ENCODE data around the gene SPDYE16.
A peak's percentile ranks its signal among the peaks of the same experiment; 100 is the strongest.
"Not testable (repeated sequence)": the region's sequence is repeated elsewhere in the genome, so short reads cannot be mapped to it uniquely, and the experiment has no call there.

The SPDYE16 gene

GRCh38 chr7:76549855-76550248, 6.8 kb upstream of the SPDYE16 start:
- DNase-seq (ENCODE audit: low read depth, low spot score), result not testable (repeated sequence)

DNA sequence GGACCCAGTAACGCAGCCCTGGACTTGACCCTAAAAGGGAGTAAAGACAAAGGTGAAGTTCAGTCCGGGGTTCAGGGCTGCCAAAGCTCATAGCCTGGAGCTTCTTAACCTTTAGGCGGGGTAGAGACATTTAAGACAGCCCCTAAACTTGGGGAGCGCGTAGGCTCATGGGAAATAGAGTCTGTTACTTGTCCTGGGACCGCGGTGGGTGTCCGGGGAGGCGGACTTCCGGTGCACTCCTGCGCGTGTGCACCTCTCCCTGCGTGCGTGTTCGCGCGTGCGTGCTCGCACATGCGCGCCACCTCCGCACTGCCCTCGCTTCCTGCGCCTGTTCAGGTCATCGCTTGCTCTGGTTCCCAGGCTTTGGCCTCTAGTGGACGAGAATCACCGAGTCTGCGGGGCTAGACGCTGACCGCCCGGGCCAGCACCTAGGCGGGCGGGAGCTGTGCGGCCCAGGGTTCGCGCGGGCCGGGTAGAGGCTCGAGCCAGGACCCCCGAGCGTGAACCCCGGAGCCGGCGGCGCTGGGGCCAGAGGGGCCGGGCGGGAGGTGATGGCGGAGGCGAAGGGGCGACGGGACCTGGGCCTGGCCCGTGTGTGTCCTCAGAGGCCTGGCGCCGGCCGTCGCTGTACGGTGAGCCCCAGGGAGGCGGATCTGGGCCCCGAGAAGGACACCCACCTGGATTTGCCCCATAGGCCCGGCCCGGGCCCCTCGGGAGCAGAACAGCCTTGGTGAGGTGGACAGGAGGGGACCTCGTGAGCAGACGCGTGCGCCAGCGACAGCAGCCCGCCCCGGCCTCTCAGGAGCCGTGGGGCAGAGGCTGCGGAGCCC, 6.1 kb upstream of the SPDYE16 start:
- DNase-seq (ENCODE audit: low read depth, low spot score), result peak; percentile 90

GRCh38 chr7:76531643-76532042, 11.5 kb downstream of the SPDYE16 start:
- DNase-seq (ENCODE audit: low read depth, low spot score), result not testable (repeated sequence)

- not testable (repeated sequence) for DNase-seq (ENCODE audit: low read depth, low spot score)
Observed at GRCh38 chr7:76526183-76526582, 16.9 kb downstream of the SPDYE16 start.

GRCh38 chr7:76516932-76517331, 26.2 kb downstream of the SPDYE16 start:
- not testable (repeated sequence) for DNase-seq (ENCODE audit: low read depth, low spot score)

DNA sequence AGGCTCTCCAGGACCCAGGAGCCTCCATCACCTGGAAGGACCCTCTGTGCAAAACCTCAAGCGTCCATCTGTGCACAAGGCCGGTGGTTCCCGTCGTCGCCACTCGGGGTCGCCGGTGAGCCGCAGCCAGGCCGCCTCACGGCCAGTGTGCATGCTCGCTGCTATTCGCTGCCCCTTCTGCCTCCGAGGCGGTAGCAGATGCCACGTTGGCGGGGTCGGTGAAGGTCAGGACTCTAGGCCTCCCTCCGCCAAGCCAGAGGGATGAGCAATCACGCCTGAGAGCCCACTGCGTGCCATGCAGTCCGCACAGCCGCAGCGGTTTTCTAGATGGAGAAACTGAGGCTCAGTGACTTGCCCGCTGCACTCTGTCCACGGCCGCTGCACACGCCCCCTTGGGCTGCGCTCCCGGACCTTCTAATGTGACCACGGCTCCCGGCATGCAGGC, 27.1 kb downstream of the SPDYE16 start:
- DNase-seq (ENCODE audit: low read depth, low spot score), result no peak

GRCh38 chr7:76514926-76515771, 27.9 kb downstream of the SPDYE16 start:
- DNase-seq (ENCODE audit: low read depth, low spot score), result no peak

DNA sequence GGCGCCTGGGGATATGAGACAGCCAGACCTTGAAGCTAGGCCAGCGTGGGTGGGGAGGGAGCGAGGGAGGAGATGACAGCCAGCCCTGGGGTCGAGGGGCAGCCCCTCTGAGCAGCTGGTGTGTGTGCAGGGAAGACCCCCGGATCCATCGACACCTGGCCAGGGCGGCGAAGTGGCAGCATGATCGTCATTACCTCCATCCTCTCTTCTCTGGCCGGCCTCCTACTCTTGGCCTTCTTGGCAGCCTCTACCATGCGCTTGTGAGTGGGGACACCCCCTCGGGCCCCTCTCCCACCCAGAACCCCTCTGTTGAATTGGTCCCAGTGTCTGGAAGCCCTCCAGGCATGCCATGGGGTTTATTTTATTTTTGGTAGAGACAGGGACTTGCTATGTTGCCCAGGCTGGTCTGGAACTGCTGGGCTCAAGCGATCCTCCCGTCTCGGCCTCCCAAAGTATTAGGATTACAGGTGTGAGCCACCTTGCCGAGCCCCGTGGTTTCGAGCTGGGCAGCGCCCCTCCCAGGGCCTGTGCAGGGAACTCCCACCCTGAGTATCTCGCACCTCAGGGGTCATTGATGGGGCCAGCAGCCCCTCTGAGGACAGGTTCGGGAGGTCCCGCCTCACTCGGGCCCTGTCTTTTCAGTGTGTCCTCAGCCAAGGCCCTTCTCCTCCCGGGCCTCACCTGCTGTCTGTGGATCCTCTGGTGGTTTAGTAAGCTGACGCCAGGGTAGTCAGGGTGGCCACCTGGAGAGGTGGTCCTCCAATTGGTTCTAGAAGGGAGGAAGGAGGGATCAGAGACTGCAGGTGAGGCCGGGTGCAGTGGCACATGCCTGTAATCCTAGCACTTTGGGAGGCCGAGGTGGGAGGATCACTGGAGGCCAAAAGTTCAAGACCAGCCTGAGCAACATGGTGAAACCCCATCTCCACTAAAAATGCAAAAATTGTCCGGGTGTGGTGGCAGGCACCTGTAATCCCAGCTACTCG, 29.0 kb downstream of the SPDYE16 start:
- no peak for DNase-seq (ENCODE audit: low read depth, low spot score)

DNA sequence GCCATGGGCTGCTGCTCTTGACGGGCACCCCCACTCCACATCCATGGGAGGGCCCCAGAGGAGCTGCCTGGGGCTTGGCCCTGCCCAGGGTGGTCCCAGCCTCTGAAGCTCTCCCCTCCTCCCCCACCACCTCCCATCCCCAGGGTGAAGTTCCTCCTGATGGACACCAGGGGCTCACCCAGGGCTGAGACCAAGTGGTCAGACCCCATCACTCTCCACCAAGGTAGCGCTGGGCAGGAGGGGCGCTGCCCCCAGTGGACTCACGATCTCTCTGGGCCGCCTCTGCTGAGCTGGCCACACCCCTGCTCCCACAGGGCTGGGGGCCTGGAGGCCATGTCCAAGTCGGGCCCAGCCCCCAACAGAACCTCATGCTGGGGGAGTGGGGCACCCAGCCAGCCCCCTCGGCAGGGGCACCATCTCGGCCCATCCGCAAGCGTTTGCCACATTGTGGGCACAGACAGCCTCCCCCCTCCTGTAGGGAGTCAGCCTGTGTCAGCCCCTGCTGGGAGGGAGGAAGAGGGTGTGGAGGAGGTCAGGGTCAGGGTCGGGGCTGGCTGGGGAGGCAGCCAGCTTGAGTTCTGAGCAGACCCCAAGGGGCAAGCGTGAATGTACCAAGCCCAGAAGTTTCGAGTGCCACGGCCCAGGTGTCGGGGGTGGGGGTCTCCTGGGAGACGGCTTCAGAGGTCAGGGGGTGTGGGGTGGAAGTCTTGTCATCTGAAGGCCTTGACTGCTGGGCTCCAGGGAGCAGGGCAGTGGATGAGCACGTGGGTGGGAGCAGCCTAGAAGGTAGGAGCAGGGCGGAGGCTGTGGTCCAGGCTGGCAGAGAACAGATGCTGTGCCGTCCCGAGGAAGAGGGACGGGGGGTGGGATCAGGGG, 29.9 kb downstream of the SPDYE16 start:
- peak; percentile 50 for DNase-seq (ENCODE audit: low read depth, low spot score)

GRCh38 chr7:76511911-76512885, 30.9 kb downstream of the SPDYE16 start:
- DNase-seq (ENCODE audit: low read depth, low spot score), result not testable (repeated sequence)

GRCh38 chr7:76511200-76511910, 31.7 kb downstream of the SPDYE16 start:
- not testable (repeated sequence) for DNase-seq (ENCODE audit: low read depth, low spot score)

- DNase-seq (ENCODE audit: low read depth, low spot score), result peak; percentile 82
Observed at GRCh38 chr7:76509931-76510877, 32.9 kb downstream of the SPDYE16 start, which contains the start of gene UPK3B. UPK3B (plus strand) TSS chr7:76510552; CDS start chr7:76510653, 101 bp downstream.

- no peak for DNase-seq (ENCODE audit: low read depth, low spot score)
Observed at GRCh38 chr7:76507723-76508406, 35.2 kb downstream of the SPDYE16 start.

- DNase-seq (ENCODE audit: low read depth, low spot score), result not testable (repeated sequence)
Observed at GRCh38 chr7:76506643-76507042, 36.5 kb downstream of the SPDYE16 start.

DNA sequence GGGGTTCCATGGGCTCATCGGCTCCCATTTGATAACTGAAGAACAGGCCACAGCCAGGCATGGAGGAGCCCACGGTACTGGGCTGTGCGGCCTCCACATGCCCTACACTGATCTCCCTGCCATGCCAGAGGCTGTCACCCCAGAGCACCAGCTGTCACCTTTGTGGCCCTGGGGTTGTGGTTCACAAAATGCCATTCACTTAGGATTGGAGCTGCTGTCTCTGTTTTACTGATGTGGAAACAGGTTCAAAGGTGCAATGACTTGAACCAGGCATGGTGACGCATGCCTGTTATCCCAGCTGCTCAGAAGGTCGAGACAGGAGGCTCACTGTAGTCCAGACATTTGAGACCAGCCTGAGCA, 37.0 kb downstream of the SPDYE16 start:
- no peak for DNase-seq (ENCODE audit: low read depth, low spot score)

- DNase-seq (ENCODE audit: low read depth, low spot score), result no peak
Observed at GRCh38 chr7:76505168-76506080, 37.7 kb downstream of the SPDYE16 start.

Measured in ELF-1 (cell line).